ENCODE results near the gene SPOCD1.

Gene SPOCD1

GRCh38 chr1:31769720-31770390 lies 46.0 kb downstream of the SPOCD1 start:
- DNase-seq, result no peak

GRCh38 chr1:31768939-31769704 lies 46.7 kb downstream of the SPOCD1 start:
- no peak for DNase-seq

GRCh38 chr1:31768407-31768907 lies 47.4 kb downstream of the SPOCD1 start:
- no peak for DNase-seq

- DNase-seq, result no peak
Measured at GRCh38 chr1:31767225-31767624, 48.6 kb downstream of the SPOCD1 start.

GRCh38 chr1:31765516-31765915 lies 50.3 kb downstream of the SPOCD1 start:
- no peak for DNase-seq

- DNase-seq, result no peak
Measured at GRCh38 chr1:31765041-31765467, 50.8 kb downstream of the SPOCD1 start.

- no peak for DNase-seq
Measured at GRCh38 chr1:31764312-31765040, 51.3 kb downstream of the SPOCD1 start, which contains the start of gene ADGRB2. Gene ADGRB2 (minus strand): TSS chr1:31764340. CDS start chr1:31757221, 7,119 bp downstream.

- peak; percentile 72 for DNase-seq
Measured at GRCh38 chr1:31763671-31764311, 52.0 kb downstream of the SPOCD1 start.

GRCh38 chr1:31762726-31763670 lies 52.8 kb downstream of the SPOCD1 start:
- DNase-seq, result peak; percentile 89

GRCh38 chr1:31762323-31762722 lies 53.5 kb downstream of the SPOCD1 start:
- no peak for DNase-seq

GRCh38 chr1:31761883-31762282 lies 53.9 kb downstream of the SPOCD1 start:
- DNase-seq, result no peak

GRCh38 chr1:31760471-31761470 lies 55.1 kb downstream of the SPOCD1 start:
- peak; percentile 87 for DNase-seq

GRCh38 chr1:31759298-31760023 lies 56.4 kb downstream of the SPOCD1 start:
- DNase-seq, result no peak

- no peak for DNase-seq
Measured at GRCh38 chr1:31758823-31759222, 57.0 kb downstream of the SPOCD1 start.

- DNase-seq, result no peak
Measured at GRCh38 chr1:31757989-31758388, 57.8 kb downstream of the SPOCD1 start.

GRCh38 chr1:31757204-31757679 lies 58.6 kb downstream of the SPOCD1 start:
- no peak for DNase-seq

- no peak for DNase-seq
Measured at GRCh38 chr1:31756578-31756977, 59.2 kb downstream of the SPOCD1 start.

- DNase-seq, result no peak
Measured at GRCh38 chr1:31755850-31756492, 59.9 kb downstream of the SPOCD1 start.

GRCh38 chr1:31755197-31755611 lies 60.6 kb downstream of the SPOCD1 start:
- no peak for DNase-seq
